NCI-H446 (cell line): ENCODE results near the gene SPSB1.

Source experiments
- DNase-seq, 2 experiments: peaks; one replicate each; lab custom pipeline; 2025; lab: John Stamatoyannopoulos, UW

Gene SPSB1

GRCh38 chr1:9395018-9395417 is 102.3 kb downstream of the SPSB1 start:
- no peak for DNase-seq

GRCh38 chr1:9397047-9397446 is 104.4 kb downstream of the SPSB1 start:
- no peak for DNase-seq

GRCh38 chr1:9397997-9398526 is 105.4 kb downstream of the SPSB1 start:
- DNase-seq, result no peak

GRCh38 chr1:9399510-9400424 is 107.1 kb downstream of the SPSB1 start:
- no peak for DNase-seq

- no peak for DNase-seq
Observed at GRCh38 chr1:9400425-9401079, 107.9 kb downstream of the SPSB1 start.

- DNase-seq, result no peak
Observed at GRCh38 chr1:9401080-9401453, 108.4 kb downstream of the SPSB1 start.

GRCh38 chr1:9402256-9402616 is 109.5 kb downstream of the SPSB1 start:
- DNase-seq, result no peak

GRCh38 chr1:9402717-9403225 is 110.1 kb downstream of the SPSB1 start:
- no peak for DNase-seq

- no peak for DNase-seq
Observed at GRCh38 chr1:9404117-9404914, 111.6 kb downstream of the SPSB1 start.

- DNase-seq, result no peak
Observed at GRCh38 chr1:9406111-9406510, 113.4 kb downstream of the SPSB1 start.

- DNase-seq, result no peak
Observed at GRCh38 chr1:9410737-9411297, 118.1 kb downstream of the SPSB1 start.

- DNase-seq, result no peak
Observed at GRCh38 chr1:9413071-9413876, 120.6 kb downstream of the SPSB1 start.

- DNase-seq, result no peak
Observed at GRCh38 chr1:9413877-9414213, 121.2 kb downstream of the SPSB1 start.

- no peak for DNase-seq
Observed at GRCh38 chr1:9416506-9416905, 123.8 kb downstream of the SPSB1 start.

GRCh38 chr1:9416918-9417500 is 124.3 kb downstream of the SPSB1 start:
- no peak for DNase-seq

- DNase-seq, result no peak
Observed at GRCh38 chr1:9417695-9418094, 125.0 kb downstream of the SPSB1 start.

GRCh38 chr1:9418851-9419250 is 126.2 kb downstream of the SPSB1 start:
- no peak for DNase-seq
